Endodermal cell (in vitro differentiated cells): ENCODE results near the gene PNISR. TPM values are rescaled to one million over a fixed set of nuclear protein-coding genes. Genes with fewer than 3 reads are reported as not detected.
A peak's percentile ranks its signal among the peaks of the same experiment; 100 is the strongest.

Experiments
- DNase-seq: peaks from one replicate; pipeline ENCODE4 v3.0.0-alpha.2; 2017
- H3K27ac ChIP-seq: 2 replicates; pipeline ENCODE4 v1.5.1; 2013; ENCODE audit warnings: mild to moderate bottlenecking, low read depth, low read length, moderate library complexity
- H3K27me3 ChIP-seq: 2 replicates; pipeline ENCODE4 v1.6.1; 2013; ENCODE audit warnings: mild to moderate bottlenecking, low read length, moderate library complexity; ENCODE audit not compliant: insufficient read depth, control insufficient read depth, poor library complexity, severe bottlenecking
- H3K36me3 ChIP-seq: 2 replicates; pipeline ENCODE4 v1.7.0; 2013; ENCODE audit warnings: mild to moderate bottlenecking, low read length, moderate library complexity; ENCODE audit not compliant: control insufficient read depth, insufficient read depth
- H3K4me1 ChIP-seq: one replicate; pipeline ENCODE4 v1.7.0; 2013; ENCODE audit warnings: low read length; ENCODE audit not compliant: control insufficient read depth, insufficient read depth
- H3K4me3 ChIP-seq: 2 replicates; pipeline ENCODE4 v1.5.1; 2013; ENCODE audit warnings: mild to moderate bottlenecking, low read length, moderate library complexity
- H3K9ac ChIP-seq: 2 replicates; pipeline ENCODE4 v1.6.1; 2013; ENCODE audit warnings: mild to moderate bottlenecking, low read length, moderate library complexity; ENCODE audit not compliant: poor library complexity, severe bottlenecking; ENCODE audit errors: extremely low read depth
- H3K9me3 ChIP-seq: 2 replicates; pipeline ENCODE4 v1.6.1; 2013; ENCODE audit warnings: mild to moderate bottlenecking, low read length, moderate library complexity; ENCODE audit not compliant: control insufficient read depth
- H3K27ac Mint-ChIP-seq: 2 replicates; pipeline ENCODE4 v1.8.0; 2020; ENCODE audit warnings: mixed read lengths
- H3K27me3 Mint-ChIP-seq: 2 replicates; pipeline ENCODE4 v1.8.0; 2021; ENCODE audit warnings: mild to moderate bottlenecking, mixed read lengths; ENCODE audit not compliant: insufficient read depth
- H3K36me3 Mint-ChIP-seq: 2 replicates; pipeline ENCODE4 v1.8.0; 2020; ENCODE audit warnings: low read depth, mixed read lengths
- H3K4me1 Mint-ChIP-seq: 2 replicates; pipeline ENCODE4 v1.8.0; 2020; ENCODE audit warnings: mixed read lengths
- H3K4me3 Mint-ChIP-seq: 2 replicates; pipeline ENCODE4 v1.8.0; 2020; ENCODE audit warnings: mild to moderate bottlenecking, moderate library complexity, mixed read lengths
- H3K9me3 Mint-ChIP-seq: 2 replicates; pipeline ENCODE4 v1.8.0; 2020; ENCODE audit warnings: mild to moderate bottlenecking, mixed read lengths
- CTCF ChIP-seq: fragments of 200-600 bp; sonication (generic); conservative IDR thresholded peaks from 2 replicates; pipeline ENCODE4 v1.5.0; 2021; ENCODE audit warnings: antibody characterized with exemption, mild to moderate bottlenecking
- WGBS, 2 experiments: methylation state at CpG; one replicate each; pipeline versions ENCODE4 v1.1.5 to v1.1.7; 2013; ENCODE audit warnings: missing lambda C conversion rate in 2 of 2, mixed read lengths in 1 of 2; ENCODE audit not compliant: insufficient coverage in 1 of 2, insufficient read length in 1 of 2; 5-methylcytosine and 5-hydroxymethylcytosine counted together
- long read RNA-seq, 4 experiments: library from polyadenylated mRNA in 2 of 4; library from RNA in 1 of 4; library from capped mRNA in 1 of 4; stranded (forward) in 3 of 4; unstranded in 1 of 4; transcript quantifications; one replicate each; pipeline ENCODE4 v2.0.0, GENCODE V29; 2020 to 2021; ENCODE audit warnings: inconsistent platforms in 1 of 4
- polyA plus RNA-seq, 2 experiments: library from polyadenylated mRNA; stranded (reverse); fragments of 50-300 nt; gene quantifications; one replicate each; pipeline ENCODE4 v1.2.3, GENCODE V29; 2013
- total RNA-seq, 2 donors: library from RNA; stranded (reverse); fragmentation: NEBNext Ultra II Directional in 1 of 2; extraction: Animal tissue kit (Norgen Biotek cat#: 25700) in 1 of 2; gene quantifications; 2 replicates in 1 of 2; 3 replicates in 1 of 2; pipeline ENCODE4 v1.2.1, GENCODE V29; 2021

The PNISR gene
- total RNA-seq = 100 to 1,000 TPM; 150 to 197 TPM
- 244 TPM for polyA plus RNA-seq (2013, experiment 1 of 2)
- 195 TPM for polyA plus RNA-seq (2013, experiment 2 of 2)
- long read RNA-seq, experiment 1, partial matches to known transcripts = 5 of 36 reads
- long read RNA-seq, experiment 1, other reads (novel, unspliced or antisense) = 29 of 36 reads
- long read RNA-seq, experiment 2, full-length matches to known transcripts = 31 of 284 reads
- long read RNA-seq, experiment 2, partial matches to known transcripts = 38 of 284 reads
- long read RNA-seq, experiment 2, other reads (novel, unspliced or antisense) = 215 of 284 reads
- long read RNA-seq, experiment 3, full-length matches to known transcripts = 60 of 313 reads
- long read RNA-seq, experiment 3, partial matches to known transcripts = 75 of 313 reads
- long read RNA-seq, experiment 3, other reads (novel, unspliced or antisense) = 178 of 313 reads
- long read RNA-seq, experiment 4, full-length matches to known transcripts = 75 of 328 reads
- long read RNA-seq, experiment 4, partial matches to known transcripts = 194 of 328 reads
- long read RNA-seq, experiment 4, other reads (novel, unspliced or antisense) = 59 of 328 reads

GRCh38 chr6:99424761-99425646 is at the start of gene PNISR:
Gene PNISR (minus strand): TSS chr6:99425308. CDS start chr6:99414659, 10,649 bp downstream.
- no peak for TF ChIP-seq CTCF
- Histone ChIP-seq H3K9ac (peak within 1 kb of the TSS; percentile 98), H3K27me3 (no peaks in the 10 kb centered on the region), H3K4me3 (peak within 1 kb of the TSS; percentile 93), H3K9me3 (no peaks in the 10 kb centered on the region), H3K27ac (peak within 1 kb of the TSS; percentile 97), H3K4me1 (peaks cover 3% of the 10 kb centered on the region), H3K36me3 (peaks cover 29% of the 10 kb centered on the region)
- no peaks in the 10 kb centered on the region for H3K27me3 Mint-ChIP-seq
- WGBS, 2 experiments = 0% methylated on average over 29 to 53 of the region's 53 CpGs
- no peaks in the 10 kb centered on the region for H3K9me3 Mint-ChIP-seq
- H3K36me3 Mint-ChIP-seq = peaks cover 26% of the 10 kb centered on the region
- peak; percentile 96 for DNase-seq
- H3K4me3 Mint-ChIP-seq = peak within 1 kb of the TSS; percentile 98
- H3K27ac Mint-ChIP-seq = peak within 1 kb of the TSS; percentile 99
- H3K4me1 Mint-ChIP-seq = peaks cover 46% of the 10 kb centered on the region

GRCh38 chr6:99473730-99474129 is 48.6 kb upstream of the PNISR start:
- H3K36me3 ChIP-seq = peaks cover 21% of the 10 kb centered on the region
- no peak overlapping the region for H3K27ac ChIP-seq
- H3K9me3 Mint-ChIP-seq = no peaks in the 10 kb centered on the region
- no peak for DNase-seq
- no peak overlapping the region for H3K27ac Mint-ChIP-seq
- no peaks in the 10 kb centered on the region for H3K4me1 Mint-ChIP-seq
- no peak for TF ChIP-seq CTCF
- H3K9ac ChIP-seq = no peak overlapping the region
- H3K36me3 Mint-ChIP-seq = peaks cover 21% of the 10 kb centered on the region
- no peak overlapping the region for H3K4me3 ChIP-seq
- no peaks in the 10 kb centered on the region for H3K4me1 ChIP-seq
- H3K27me3 ChIP-seq = no peaks in the 10 kb centered on the region
- no peak overlapping the region for H3K4me3 Mint-ChIP-seq
- H3K9me3 ChIP-seq = no peaks in the 10 kb centered on the region
- no peaks in the 10 kb centered on the region for H3K27me3 Mint-ChIP-seq

- Histone ChIP-seq H3K27ac (no peak overlapping the region), H3K9me3 (no peaks in the 10 kb centered on the region), H3K27me3 (no peaks in the 10 kb centered on the region), H3K9ac (no peak overlapping the region), H3K36me3 (peaks cover 15% of the 10 kb centered on the region), H3K4me1 (no peaks in the 10 kb centered on the region), H3K4me3 (no peak overlapping the region)
- peaks cover 15% of the 10 kb centered on the region for H3K36me3 Mint-ChIP-seq
- no peak for DNase-seq
- no peaks in the 10 kb centered on the region for H3K9me3 Mint-ChIP-seq
- no peak for TF ChIP-seq CTCF
- WGBS, 2 experiments = 90 to 94% methylated on average over 2 of the region's 2 CpGs
- no peak overlapping the region for H3K4me3 Mint-ChIP-seq
- no peaks in the 10 kb centered on the region for H3K4me1 Mint-ChIP-seq
- H3K27ac Mint-ChIP-seq = no peak overlapping the region
- no peaks in the 10 kb centered on the region for H3K27me3 Mint-ChIP-seq
Measured at GRCh38 chr6:99471638-99472037, 46.5 kb upstream of the PNISR start.
